Fibroblast of lung (primary cell): ENCODE measurements around the gene CAMSAP2. TPM values are rescaled to one million over a fixed set of nuclear protein-coding genes. Genes with fewer than 3 reads are reported as not detected.
A peak's percentile ranks its signal among the peaks of the same experiment; 100 is the strongest.

Source experiments
- DNase-seq, 2 donors: peaks; one replicate each; pipeline versions ENCODE4 v3.0.0 to v3.0.0-alpha.2; 2010; ENCODE audit warnings: low read depth in 2 of 2
- H2AFZ ChIP-seq: 2 replicates; pipeline ENCODE4 v1.5.1; 2012; ENCODE audit warnings: low read length, control low read depth, inconsistent platforms
- H3K27ac ChIP-seq: 2 replicates; pipeline ENCODE4 v1.5.1; 2011; ENCODE audit warnings: low read length, control low read depth; ENCODE audit not compliant: insufficient read depth
- H3K27me3 ChIP-seq: 2 replicates; pipeline ENCODE4 v1.5.1; 2011; ENCODE audit warnings: mild to moderate bottlenecking, low read length; ENCODE audit not compliant: control insufficient read depth, insufficient read depth
- H3K36me3 ChIP-seq: 2 replicates; pipeline ENCODE4 v1.5.1; 2011; ENCODE audit warnings: low read length; ENCODE audit not compliant: control insufficient read depth, insufficient read depth
- H3K4me1 ChIP-seq: 2 replicates; pipeline ENCODE4 v1.5.1; 2011; ENCODE audit warnings: low read length; ENCODE audit not compliant: control insufficient read depth, insufficient read depth; ENCODE audit errors: extremely low read depth
- H3K4me2 ChIP-seq: 2 replicates; pipeline ENCODE4 v1.5.1; 2011; ENCODE audit warnings: low read length, control low read depth; ENCODE audit not compliant: insufficient read depth; ENCODE audit errors: extremely low read depth
- H3K4me3 ChIP-seq, 4 experiments: fragments of 200-600 bp in 1 of 4; sonication (generic) in 1 of 4; replicated peaks in 1 of 4; 2 replicates each; pipeline ENCODE4 v1.5.1; 2011 to 2016; ENCODE audit warnings: low read length in 4 of 4, low read depth in 3 of 4, mild to moderate bottlenecking in 3 of 4, control low read depth in 2 of 4, inconsistent platforms in 1 of 4, mixed read lengths in 1 of 4; ENCODE audit not compliant: insufficient read depth in 1 of 4; ENCODE audit errors: control extremely low read depth in 1 of 4
- H3K79me2 ChIP-seq: 2 replicates; pipeline ENCODE4 v1.5.1; 2012; ENCODE audit warnings: mild to moderate bottlenecking, low read length, inconsistent platforms; ENCODE audit not compliant: control insufficient read depth, insufficient read depth
- H3K9ac ChIP-seq: 2 replicates; pipeline ENCODE4 v1.5.1; 2011; ENCODE audit warnings: mild to moderate bottlenecking, low read length, control low read depth; ENCODE audit not compliant: insufficient read depth
- H3K9me3 ChIP-seq: 2 replicates; pipeline ENCODE4 v1.5.1; 2012; ENCODE audit warnings: low read depth, low read length; ENCODE audit not compliant: control insufficient read depth, insufficient read depth
- H4K20me1 ChIP-seq: 2 replicates; pipeline ENCODE4 v1.5.1; 2011; ENCODE audit warnings: low read length; ENCODE audit not compliant: control insufficient read depth, insufficient read depth; ENCODE audit errors: extremely low read depth
- CTCF ChIP-seq, 2 donors: IDR thresholded peaks in 1 of 2; conservative IDR thresholded peaks in 1 of 2; 1 replicate in 1 of 2; 2 replicates in 1 of 2; pipeline ENCODE4 v1.5.1; 2011 to 2012; ENCODE audit warnings: low read length in 2 of 2, control low read depth in 1 of 2, inconsistent platforms in 1 of 2, low read depth in 1 of 2, mild to moderate bottlenecking in 1 of 2
- EZH2 ChIP-seq: IDR thresholded peaks from 2 replicates; pipeline ENCODE4 v1.5.1; 2012; ENCODE audit warnings: low read length, control low read depth, mild to moderate bottlenecking; ENCODE audit errors: missing control alignments
- polyA plus RNA-seq, 2 donors: library from polyadenylated mRNA; depleted of rRNA in 1 of 2; stranded (reverse) in 1 of 2; unstranded in 1 of 2; fragments of >200 nt; gene quantifications; 2 replicates each; pipeline ENCODE4 v1.2.1, GENCODE V29; 2011 to 2012; ENCODE audit warnings: missing spikeins in 1 of 2
- total RNA-seq: library from RNA; depleted of rRNA; stranded (reverse); fragments of >200 nt; gene quantifications from 2 replicates; pipeline ENCODE4 v1.2.1, GENCODE V29; 2014

Gene CAMSAP2
- total and polyA plus RNA-seq, 2 donors (not counting 1 experiment from before 2014, with no cell fraction given), result 22.3 to 32.5 TPM

GRCh38 chr1:200849430-200849829 lies 110.7 kb downstream of the CAMSAP2 start:
- no peak for DNase-seq
- no peak overlapping the region for H2AFZ ChIP-seq
- H3K79me2 ChIP-seq, result no peaks in the 10 kb centered on the region
- no peaks in the 10 kb centered on the region for H3K9me3 ChIP-seq
- H3K4me2 ChIP-seq, result no peak overlapping the region
- no peaks in the 10 kb centered on the region for H4K20me1 ChIP-seq
- H3K36me3 ChIP-seq, result peaks cover 14% of the 10 kb centered on the region
- H3K4me3 ChIP-seq, result no peak overlapping the region
- no peaks in the 10 kb centered on the region for H3K4me1 ChIP-seq
- H3K9ac ChIP-seq, result no peak overlapping the region
- no peak overlapping the region for H3K27ac ChIP-seq
- no peak for TF ChIP-seq EZH2
- TF ChIP-seq CTCF (conservative IDR thresholded peaks at IDR 0.05 in 1 of 2, IDR thresholded peaks at IDR 0.05 in 1 of 2; ENCODE audit: low read depth in 1 of 2, low read length in 2 of 2), result no peak
- no peaks in the 10 kb centered on the region for H3K27me3 ChIP-seq

- H3K36me3 ChIP-seq, result peaks cover 11% of the 10 kb centered on the region
Observed at GRCh38 chr1:200850554-200850953, 111.9 kb downstream of the CAMSAP2 start.

GRCh38 chr1:200856716-200857357 lies 118.1 kb downstream of the CAMSAP2 start:
- Histone ChIP-seq H3K4me2 (no peak overlapping the region), H4K20me1 (no peaks in the 10 kb centered on the region), H3K36me3 (peaks cover 2% of the 10 kb centered on the region), H3K9ac (no peak overlapping the region), H3K79me2 (no peaks in the 10 kb centered on the region), H3K4me1 (no peaks in the 10 kb centered on the region), H3K9me3 (no peaks in the 10 kb centered on the region), H3K4me3 (no peak overlapping the region), H3K27ac (no peak overlapping the region), H2AFZ (no peak overlapping the region), H3K27me3 (no peaks in the 10 kb centered on the region)
- TF ChIP-seq EZH2 (no peak), CTCF (conservative IDR thresholded peaks at IDR 0.05 in 1 of 2, IDR thresholded peaks at IDR 0.05 in 1 of 2; ENCODE audit: low read depth in 1 of 2, low read length in 2 of 2) (no peak)
- peak; percentile 50 to 91 for DNase-seq

More at GRCh38 chr1:200850554-200850953, 111.9 kb downstream of the CAMSAP2 start:
- Histone ChIP-seq H3K27me3 (no peaks in the 10 kb centered on the region), H3K9ac (no peak overlapping the region), H2AFZ (no peak overlapping the region), H4K20me1 (no peaks in the 10 kb centered on the region), H3K79me2 (no peaks in the 10 kb centered on the region), H3K9me3 (no peaks in the 10 kb centered on the region), H3K4me1 (no peaks in the 10 kb centered on the region), H3K27ac (no peak overlapping the region), H3K4me3 (no peak overlapping the region), H3K4me2 (no peak overlapping the region)
- TF ChIP-seq CTCF (conservative IDR thresholded peaks at IDR 0.05 in 1 of 2, IDR thresholded peaks at IDR 0.05 in 1 of 2; ENCODE audit: low read depth in 1 of 2, low read length in 2 of 2), result no peak
- TF ChIP-seq EZH2, result no peak
- DNase-seq, result no peak
